Hepatocyte (in vitro differentiated cells): Measurements from ENCODE around the gene STOML3. TPM values are rescaled to one million over a fixed set of nuclear protein-coding genes. Genes with fewer than 3 reads are reported as not detected.

Source experiments
- DNase-seq: peaks from one replicate; pipeline ENCODE4 v3.0.0-alpha.2; 2016; ENCODE audit warnings: low spot score
- H2AFZ ChIP-seq: fragments of 200-600 bp; sonication (generic); 2 replicates; pipeline ENCODE4 v1.6.0; 2016; ENCODE audit warnings: antibody characterized with exemption, mild to moderate bottlenecking
- H3K27ac ChIP-seq: fragments of 200-600 bp; sonication (generic); 2 replicates; pipeline ENCODE4 v1.5.1; 2016; ENCODE audit warnings: mild to moderate bottlenecking
- H3K27me3 ChIP-seq: fragments of 200-600 bp; sonication (generic); 2 replicates; pipeline ENCODE4 v1.6.1; 2016
- H3K36me3 ChIP-seq: fragments of 200-600 bp; sonication (generic); replicated peaks from 2 replicates; pipeline ENCODE4 v1.5.1; 2016; ENCODE audit warnings: low read depth; ENCODE audit not compliant: insufficient read depth
- H3K4me1 ChIP-seq: fragments of 200-600 bp; sonication (generic); 2 replicates; pipeline ENCODE4 v1.5.1; 2016; ENCODE audit warnings: mild to moderate bottlenecking, moderate library complexity; ENCODE audit not compliant: insufficient read depth
- H3K4me2 ChIP-seq: fragments of 200-600 bp; sonication (generic); 2 replicates; pipeline ENCODE4 v1.6.0; 2016
- H3K4me3 ChIP-seq: fragments of 200-600 bp; sonication (generic); 2 replicates; pipeline ENCODE4 v1.5.1; 2016; ENCODE audit warnings: mild to moderate bottlenecking
- H3K79me2 ChIP-seq: fragments of 200-600 bp; sonication (generic); 2 replicates; pipeline ENCODE4 v1.6.0; 2017; ENCODE audit warnings: mild to moderate bottlenecking
- H3K9me2 ChIP-seq: fragments of 200-600 bp; sonication (generic); replicated peaks from 2 replicates; pipeline ENCODE4 v1.6.0; 2017; ENCODE audit warnings: mild to moderate bottlenecking; ENCODE audit not compliant: insufficient read depth
- H3K9me3 ChIP-seq: fragments of 200-600 bp; sonication (generic); 2 replicates; pipeline ENCODE4 v1.5.1; 2016; ENCODE audit warnings: low read depth, mild to moderate bottlenecking
- H4K20me1 ChIP-seq: fragments of 200-600 bp; sonication (generic); 2 replicates; pipeline ENCODE4 v1.6.0; 2016; ENCODE audit warnings: mild to moderate bottlenecking; ENCODE audit not compliant: insufficient read depth, poor library complexity, severe bottlenecking
- CTCF ChIP-seq: fragments of 200-600 bp; sonication (generic); IDR thresholded peaks from 2 replicates; pipeline ENCODE4 v1.5.1; 2016; ENCODE audit warnings: antibody characterized with exemption, mild to moderate bottlenecking; ENCODE audit not compliant: poor library complexity
- EZH2 ChIP-seq: fragments of 200-600 bp; sonication (generic); IDR thresholded peaks from 2 replicates; pipeline ENCODE4 v1.6.1; 2016; ENCODE audit warnings: antibody characterized with exemption, mild to moderate bottlenecking, borderline replicate concordance
- EZH2phosphoT487 ChIP-seq: fragments of 200-600 bp; sonication (generic); IDR thresholded peaks from one replicate; pipeline ENCODE4 v1.6.1; 2018; ENCODE audit warnings: antibody characterized with exemption, mild to moderate bottlenecking, low read depth, moderate library complexity; ENCODE audit not compliant: unreplicated experiment, severe bottlenecking
- WGBS: methylation state at CpG from one replicate; pipeline ENCODE4 v1.1.6; 2016; ENCODE audit warnings: low lambda C conversion rate; ENCODE audit errors: missing lambda C conversion rate; 5-methylcytosine and 5-hydroxymethylcytosine counted together
- polyA plus RNA-seq: library from polyadenylated mRNA; unstranded; fragments of >200 nt; fragmentation: Nextera tagmentation; extraction: Ambion mirVana; gene quantifications from 2 replicates; pipeline ENCODE4 v1.2.1, GENCODE V29; 2016
- total RNA-seq: library from RNA; depleted of rRNA; stranded (reverse); fragments of >200 nt; gene quantifications from 2 replicates; pipeline ENCODE4 v1.2.3, GENCODE V29; 2014

The STOML3 gene
- total and polyA plus RNA-seq, 2 experiments from 2014 or later, result not detected

GRCh38 chr13:38933786-38934185, 56.8 kb downstream of the STOML3 start:
- no peak for TF ChIP-seq EZH2
- TF ChIP-seq EZH2phosphoT487, result no peak
- no peak for TF ChIP-seq CTCF

GRCh38 chr13:38922170-38922569, 68.5 kb downstream of the STOML3 start:
- WGBS, result 91% methylated on average over 1 of the region's 1 CpG
- Histone ChIP-seq H3K79me2 (no peaks in the 10 kb centered on the region), H4K20me1 (no peaks in the 10 kb centered on the region)

More at GRCh38 chr13:38933786-38934185, 56.8 kb downstream of the STOML3 start:
- no peaks in the 10 kb centered on the region for H3K36me3 ChIP-seq
- no peaks in the 10 kb centered on the region for H4K20me1 ChIP-seq
- H3K27me3 ChIP-seq, result no peaks in the 10 kb centered on the region
- H2AFZ ChIP-seq, result no peak overlapping the region
- no peak overlapping the region for H3K4me3 ChIP-seq
- DNase-seq, result no peak
- H3K9me3 ChIP-seq, result no peaks in the 10 kb centered on the region
- H3K79me2 ChIP-seq, result no peaks in the 10 kb centered on the region
- H3K4me1 ChIP-seq, result no peaks in the 10 kb centered on the region
- no peak overlapping the region for H3K27ac ChIP-seq
- no peak overlapping the region for H3K4me2 ChIP-seq
- H3K9me2 ChIP-seq, result no peaks in the 10 kb centered on the region

GRCh38 chr13:38921081-38921480, 69.5 kb downstream of the STOML3 start:
- Histone ChIP-seq H3K36me3 (no peaks in the 10 kb centered on the region), H3K9me3 (no peaks in the 10 kb centered on the region), H3K4me3 (no peak overlapping the region), H3K79me2 (no peaks in the 10 kb centered on the region), H2AFZ (no peak overlapping the region), H3K4me1 (no peaks in the 10 kb centered on the region), H4K20me1 (no peaks in the 10 kb centered on the region), H3K4me2 (no peak overlapping the region), H3K27me3 (no peaks in the 10 kb centered on the region), H3K9me2 (no peaks in the 10 kb centered on the region), H3K27ac (no peak overlapping the region)
- 69% methylated on average over 2 of the region's 2 CpGs for WGBS
- TF ChIP-seq CTCF (no peak), EZH2 (no peak), EZH2phosphoT487 (no peak)
- DNase-seq, result no peak

More at GRCh38 chr13:38922170-38922569, 68.5 kb downstream of the STOML3 start:
- no peak for DNase-seq
- no peak overlapping the region for H3K4me2 ChIP-seq
- no peak overlapping the region for H2AFZ ChIP-seq
- no peaks in the 10 kb centered on the region for H3K9me3 ChIP-seq
- TF ChIP-seq EZH2phosphoT487 (no peak), CTCF (no peak), EZH2 (no peak)
- no peaks in the 10 kb centered on the region for H3K4me1 ChIP-seq
- no peaks in the 10 kb centered on the region for H3K9me2 ChIP-seq
- no peak overlapping the region for H3K4me3 ChIP-seq
- H3K27me3 ChIP-seq, result no peaks in the 10 kb centered on the region
- no peak overlapping the region for H3K27ac ChIP-seq
- no peaks in the 10 kb centered on the region for H3K36me3 ChIP-seq

Other genes starting within 250 kb of the STOML3 start
- 20.3 and 22.8 TPM in 2 replicates for gene PROSER1, start 47.3 kb upstream of the STOML3 start, total RNA-seq
- gene PROSER1, start 47.3 kb upstream of the STOML3 start, polyA plus RNA-seq, result 11.8 and 12.9 TPM in 2 replicates
- 34.2 and 47.4 TPM in 2 replicates for gene NHLRC3, start 47.6 kb upstream of the STOML3 start, total RNA-seq
- gene NHLRC3, start 47.6 kb upstream of the STOML3 start, polyA plus RNA-seq, result 18.6 and 19.3 TPM in 2 replicates